Superior temporal gyrus (tissue), 1 donor: ENCODE data around the gene TMEM248.
A peak's percentile ranks its signal among the peaks of the same experiment; 100 is the strongest.
"Not testable (repeated sequence)": the region's sequence is repeated elsewhere in the genome, so short reads cannot be mapped to it uniquely, and the experiment has no call there.

Experiments
- DNase-seq: peaks from one replicate; pipeline ENCODE4 v3.0.0-alpha.2; 2016; ENCODE audit errors: extremely low spot score

TMEM248 gene

DNA sequence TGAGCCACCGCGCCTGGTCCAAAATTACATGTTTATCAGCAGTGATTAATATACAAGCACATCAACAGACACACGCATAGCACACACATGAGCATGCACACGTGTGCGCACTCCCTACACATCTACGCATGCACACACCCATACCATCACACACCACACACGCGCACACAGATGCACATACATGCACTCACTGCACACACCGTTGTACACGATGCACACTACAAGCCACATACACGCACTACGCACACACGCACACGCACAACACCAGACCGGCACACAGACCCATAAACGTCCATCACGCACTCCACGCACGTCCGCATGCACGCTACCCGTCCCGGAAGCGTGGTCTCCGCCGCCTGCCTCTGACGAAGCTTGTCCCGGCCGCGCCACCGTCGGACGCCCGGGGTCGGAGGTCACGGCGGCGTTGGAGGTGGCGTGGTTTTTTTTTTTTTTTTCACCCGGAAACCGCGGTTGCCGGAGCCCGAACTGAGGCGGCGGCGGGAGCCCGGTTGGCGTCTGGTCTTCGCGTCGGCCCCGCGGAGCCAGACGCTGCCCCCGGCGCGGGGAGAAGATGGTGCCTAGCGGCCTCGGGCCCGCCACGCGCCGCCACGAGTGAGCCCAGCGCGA is at the start of gene TMEM248:
TSS of gene TMEM248 (plus strand) at position 457 of the 627 bp plus-strand sequence. CDS start 20,641 bp downstream, outside the sequence.
- peak; percentile 89 for DNase-seq

DNA sequence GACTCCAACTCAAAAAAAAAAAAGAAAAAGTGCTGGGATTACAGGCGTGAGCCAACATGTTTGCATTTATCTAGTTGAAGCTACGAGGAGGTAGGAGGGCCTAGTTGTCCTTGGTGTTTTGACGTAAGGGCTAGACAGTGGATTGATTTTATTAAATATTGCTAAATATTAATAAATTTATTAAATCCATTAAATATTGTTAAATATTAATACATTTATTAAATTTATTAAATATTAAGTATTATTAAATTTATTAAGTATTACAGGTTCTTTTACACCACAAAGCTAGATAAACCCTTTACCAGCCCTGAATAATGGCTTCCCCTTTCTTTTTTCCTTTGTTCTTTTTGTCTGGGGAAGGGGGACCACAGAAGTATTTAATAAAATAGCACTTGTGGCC is 47.5 kb upstream of the TMEM248 start:
- DNase-seq, result no peak

DNA sequence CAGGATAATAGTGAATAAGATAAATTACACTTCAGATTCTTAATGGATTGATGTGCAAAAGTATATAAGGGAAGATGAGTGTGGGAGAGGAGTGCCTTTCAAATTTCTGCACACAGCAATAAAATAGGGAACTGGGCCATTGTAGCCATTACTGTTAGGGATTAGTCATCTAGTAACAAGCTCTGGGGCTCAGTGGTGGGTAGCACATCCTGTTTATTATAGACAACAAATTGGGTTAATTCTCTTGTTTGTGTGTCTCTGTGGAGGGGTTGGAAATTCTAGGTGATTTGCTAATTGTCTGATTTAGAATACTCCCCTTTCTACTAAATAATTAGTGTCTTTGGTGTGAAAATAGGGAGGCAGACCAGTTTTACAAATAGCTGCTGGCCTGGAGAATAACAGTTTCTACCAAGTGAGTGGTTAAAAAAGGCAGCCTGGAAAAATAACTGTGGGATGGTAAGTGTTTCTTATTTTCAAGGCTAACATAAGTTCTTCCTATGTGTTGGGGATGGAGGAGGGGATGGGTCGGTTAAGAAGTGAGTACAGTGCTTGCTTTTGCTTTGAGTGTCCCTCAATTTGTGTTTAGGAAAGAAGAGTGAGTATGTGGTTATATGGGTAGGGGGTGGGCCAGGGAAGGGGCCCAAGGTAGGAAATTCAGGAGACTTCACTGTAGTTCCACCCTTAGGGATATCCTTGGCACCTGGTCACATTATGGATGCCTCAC is 43.3 kb upstream of the TMEM248 start:
- DNase-seq, result no peak

DNA sequence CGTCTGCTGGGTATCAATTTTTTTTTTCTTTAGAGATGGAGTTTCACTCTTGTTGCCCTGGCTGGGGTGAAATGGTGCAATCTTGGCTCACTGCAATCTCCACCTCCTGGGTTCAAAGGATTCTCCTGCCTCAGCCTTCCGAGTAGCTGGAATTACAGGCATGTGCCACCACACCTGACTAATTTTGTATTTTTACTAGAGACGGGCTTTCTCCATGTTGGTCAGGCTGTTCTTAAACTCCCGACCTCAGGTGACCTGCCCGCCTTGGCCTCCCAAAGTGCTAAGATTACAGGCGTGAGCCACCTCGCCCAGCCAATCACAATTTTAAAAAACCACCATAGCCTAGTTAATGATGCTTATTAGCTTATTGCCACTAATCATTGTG is 42.7 kb upstream of the TMEM248 start:
- not testable (repeated sequence) for DNase-seq

- no peak for DNase-seq
These were observed 41.0 kb upstream of the TMEM248 start for GRCh38 chr7:66880053-66880452.

GRCh38 chr7:66880577-66880976 is 40.4 kb upstream of the TMEM248 start:
- not testable (repeated sequence) for DNase-seq

DNA sequence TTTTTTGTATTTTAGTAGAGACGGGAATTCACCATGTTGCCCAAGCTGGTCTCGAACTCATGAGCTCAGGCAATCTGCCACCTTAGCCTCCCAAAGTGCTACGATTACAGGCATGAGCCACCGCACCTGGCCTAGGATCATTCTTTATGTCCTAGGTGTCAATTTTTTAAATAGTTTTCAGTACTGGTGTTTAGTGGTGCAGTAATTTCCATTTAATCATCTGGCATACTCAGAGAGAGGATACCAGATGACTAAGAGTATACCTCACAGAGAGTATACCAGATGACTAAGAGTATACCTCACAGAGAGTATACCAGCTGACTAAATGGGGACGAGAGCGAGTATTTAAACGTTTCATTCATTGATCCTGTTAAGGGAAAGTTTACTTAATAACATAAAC is 37.3 kb upstream of the TMEM248 start:
- DNase-seq, result no peak

DNA sequence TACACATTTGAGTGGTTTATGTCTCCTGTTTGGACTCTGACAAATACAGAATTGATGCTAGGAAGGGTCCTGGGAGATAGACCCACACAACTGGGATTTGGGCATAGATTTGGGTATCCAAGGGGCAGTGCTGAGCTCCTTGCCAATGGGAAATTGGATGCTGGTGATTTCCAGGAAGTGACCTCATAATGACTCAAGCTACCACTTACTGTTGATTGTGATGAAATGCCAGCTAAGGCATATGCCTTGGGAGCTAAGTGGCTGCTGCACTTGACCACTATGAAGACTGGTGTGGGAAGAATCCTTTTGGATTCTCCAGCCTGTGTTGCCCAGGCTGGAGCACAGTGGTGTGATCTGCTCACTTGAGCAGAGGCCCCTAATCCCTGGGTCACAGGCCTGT is 36.5 kb upstream of the TMEM248 start:
- not testable (repeated sequence) for DNase-seq

GRCh38 chr7:66886152-66886551 is 34.9 kb upstream of the TMEM248 start:
- DNase-seq, result no peak

GRCh38 chr7:66888223-66888622 is 32.8 kb upstream of the TMEM248 start:
- DNase-seq, result not testable (repeated sequence)

- peak; percentile 16 for DNase-seq
These were observed 26.5 kb upstream of the TMEM248 start for GRCh38 chr7:66894463-66895080.

- no peak for DNase-seq
These were observed 24.6 kb upstream of the TMEM248 start for GRCh38 chr7:66896441-66896840.

- DNase-seq, result peak; percentile 32
These were observed 21.3 kb upstream of the TMEM248 start for GRCh38 chr7:66899552-66900280.

DNA sequence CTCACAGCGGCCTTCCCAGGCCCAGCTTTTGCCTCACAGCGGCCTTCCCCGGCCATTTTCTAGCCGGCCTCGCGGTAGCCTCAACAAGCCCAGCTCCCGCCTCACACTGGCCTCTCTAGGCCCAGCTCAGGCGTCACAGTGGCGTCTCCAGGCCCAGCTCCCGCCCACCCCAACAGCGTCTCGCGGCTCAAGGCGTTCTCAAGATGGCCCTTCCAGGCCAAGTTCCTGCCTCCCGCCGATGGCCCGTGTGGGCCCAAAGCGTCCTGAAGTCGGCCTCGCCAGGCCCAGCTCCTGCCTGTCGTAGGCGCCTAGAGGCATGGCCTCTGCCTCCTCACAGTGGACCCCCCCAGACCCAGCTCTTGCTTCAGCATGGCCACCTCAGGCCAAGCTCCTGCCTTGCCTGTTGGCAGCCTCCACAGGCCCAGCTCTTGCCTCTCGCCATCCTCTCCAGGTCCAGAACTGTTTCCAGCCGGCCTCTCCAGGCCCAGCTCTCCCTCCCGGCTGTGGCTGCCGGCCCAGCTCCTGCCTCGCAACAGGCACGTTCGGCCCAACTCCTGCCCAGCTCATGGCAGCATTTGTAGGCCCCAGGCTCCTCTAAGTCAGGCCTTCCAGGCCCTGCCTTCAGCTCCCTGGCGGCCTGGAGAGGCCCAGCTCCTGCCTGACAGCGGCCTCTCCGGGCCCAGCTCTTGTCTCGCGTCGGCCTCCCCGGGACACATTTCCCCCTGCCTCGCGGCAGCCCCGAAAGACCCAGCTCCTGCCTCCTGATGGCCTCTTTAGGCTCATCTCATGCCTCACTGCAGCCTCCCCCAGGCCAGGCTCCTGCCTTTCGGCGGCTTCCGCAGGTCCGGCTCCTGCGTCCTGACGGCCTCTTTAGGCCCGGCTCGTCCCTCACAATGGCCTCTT is 18.8 kb upstream of the TMEM248 start:
- no peak for DNase-seq

- no peak for DNase-seq
These were observed 18.2 kb upstream of the TMEM248 start for GRCh38 chr7:66902844-66903180.

DNA sequence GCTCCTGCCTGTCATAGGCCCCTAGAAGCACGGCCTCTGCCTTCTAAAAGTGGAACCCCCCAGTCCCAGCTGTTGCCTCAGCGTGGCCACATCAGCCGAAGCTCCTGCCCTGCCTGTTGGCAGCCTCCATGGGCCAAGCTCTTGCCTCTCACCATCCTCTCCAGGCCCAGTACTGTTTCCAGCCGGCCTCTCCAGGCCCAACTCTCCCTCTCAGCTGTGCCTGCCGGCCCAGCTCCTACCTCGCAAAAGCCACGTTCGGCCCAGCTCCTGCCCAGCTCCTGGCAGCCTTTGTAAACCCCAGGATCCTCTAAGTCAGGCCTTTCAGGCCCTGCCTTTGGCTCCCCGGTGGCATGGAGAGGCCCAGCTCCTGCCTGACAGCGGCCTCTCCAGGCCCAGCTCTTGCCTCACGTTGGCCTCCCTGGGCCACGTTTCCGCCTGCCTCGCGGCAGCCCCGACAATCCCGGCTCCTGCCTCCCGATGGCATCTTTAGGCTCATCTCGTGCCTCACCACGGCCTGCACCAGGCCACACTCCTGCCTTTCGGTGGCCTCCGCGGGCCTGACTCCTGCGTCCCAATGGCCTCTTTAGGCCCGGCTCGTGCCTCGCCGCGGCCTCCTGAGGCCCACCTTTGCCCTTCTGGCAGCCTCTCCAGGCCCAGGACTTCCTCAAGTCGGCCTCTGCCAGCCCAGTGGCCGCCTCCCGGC is 17.5 kb upstream of the TMEM248 start:
- DNase-seq, result no peak

- no peak for DNase-seq
These were observed 16.9 kb upstream of the TMEM248 start for GRCh38 chr7:66904063-66904593.

DNA sequence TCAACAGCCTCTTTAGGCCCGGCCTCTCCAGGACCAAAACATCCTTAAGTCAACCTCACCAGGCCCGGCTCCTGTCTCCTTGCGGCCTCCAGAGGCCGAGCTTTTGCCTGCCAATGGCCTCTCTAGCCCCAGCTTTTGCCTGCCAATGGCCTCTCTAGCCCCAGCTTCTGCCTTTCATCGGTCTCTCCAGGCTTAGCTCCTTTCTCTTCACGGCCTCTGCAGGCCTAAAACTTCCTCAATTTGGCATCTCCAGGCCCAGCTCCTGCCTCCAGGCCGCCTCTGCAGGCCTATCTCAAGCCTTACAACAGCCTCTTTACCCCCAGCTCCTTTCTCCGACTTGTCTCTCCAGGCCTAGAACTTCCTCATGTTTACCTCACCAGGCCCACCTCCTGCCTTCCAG is 15.7 kb upstream of the TMEM248 start:
- DNase-seq, result no peak

- DNase-seq, result no peak
These were observed 15.3 kb upstream of the TMEM248 start for GRCh38 chr7:66905689-66906088.

GRCh38 chr7:66907731-66908130 is 13.3 kb upstream of the TMEM248 start:
- no peak for DNase-seq

DNA sequence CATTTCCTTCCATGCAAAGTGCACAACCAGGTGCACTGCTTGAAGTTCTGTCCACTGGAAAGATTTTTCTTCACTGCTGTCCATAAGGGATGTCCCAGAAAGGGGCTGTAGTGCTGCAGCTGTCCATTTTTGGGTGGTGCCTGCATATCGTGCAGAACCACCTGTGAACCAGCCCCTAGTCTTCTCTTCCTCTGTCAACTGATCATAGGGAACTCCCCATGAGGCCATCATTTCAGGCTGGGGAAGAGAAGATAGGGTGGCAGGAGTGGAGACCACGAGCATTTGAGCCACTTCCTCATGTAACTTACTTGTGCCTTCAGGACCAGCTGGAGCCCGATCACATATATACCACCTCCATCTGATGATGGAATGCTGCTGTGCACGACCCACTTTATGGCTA is 12.4 kb upstream of the TMEM248 start:
- not testable (repeated sequence) for DNase-seq
